Neutrophil (primary cell): ENCODE measurements around the gene TSPAN11.

Experiments
- H3K27ac ChIP-seq: fragments of 200-600 bp; sonication (generic); 2 replicates; pipeline ENCODE4 v1.5.1; 2016; ENCODE audit warnings: mild to moderate bottlenecking, moderate library complexity
- H3K27me3 ChIP-seq: fragments of 200-600 bp; sonication (generic); 2 replicates; pipeline ENCODE4 v1.6.0; 2016; ENCODE audit warnings: mild to moderate bottlenecking
- H3K36me3 ChIP-seq: fragments of 200-600 bp; sonication (generic); 2 replicates; pipeline ENCODE4 v1.5.1; 2017
- H3K4me1 ChIP-seq, 2 experiments: fragments of 200-600 bp in 1 of 2; sonication (generic) in 1 of 2; 1 replicate in 1 of 2; 2 replicates in 1 of 2; pipeline versions ENCODE4 v1.5.1 to v1.6.1; 2013 to 2016; ENCODE audit warnings: low read depth in 1 of 2, low read length in 1 of 2, mild to moderate bottlenecking in 1 of 2, moderate library complexity in 1 of 2; ENCODE audit not compliant: control insufficient read depth in 1 of 2, insufficient read depth in 1 of 2
- H3K4me3 ChIP-seq, 2 experiments: fragments of 200-600 bp in 1 of 2; sonication (generic) in 1 of 2; 1 replicate in 1 of 2; 2 replicates in 1 of 2; pipeline ENCODE4 v1.5.1; 2013 to 2016; ENCODE audit warnings: low read depth in 1 of 2, low read length in 1 of 2, mild to moderate bottlenecking in 1 of 2, moderate library complexity in 1 of 2
- H3K9me3 ChIP-seq: fragments of 200-600 bp; sonication (generic); 2 replicates; pipeline ENCODE4 v1.5.1; 2016
- CTCF ChIP-seq: fragments of 200-600 bp; sonication (generic); IDR thresholded peaks from 2 replicates; pipeline ENCODE4 v1.5.1; 2016; ENCODE audit warnings: antibody characterized with exemption

TSPAN11 gene

DNA sequence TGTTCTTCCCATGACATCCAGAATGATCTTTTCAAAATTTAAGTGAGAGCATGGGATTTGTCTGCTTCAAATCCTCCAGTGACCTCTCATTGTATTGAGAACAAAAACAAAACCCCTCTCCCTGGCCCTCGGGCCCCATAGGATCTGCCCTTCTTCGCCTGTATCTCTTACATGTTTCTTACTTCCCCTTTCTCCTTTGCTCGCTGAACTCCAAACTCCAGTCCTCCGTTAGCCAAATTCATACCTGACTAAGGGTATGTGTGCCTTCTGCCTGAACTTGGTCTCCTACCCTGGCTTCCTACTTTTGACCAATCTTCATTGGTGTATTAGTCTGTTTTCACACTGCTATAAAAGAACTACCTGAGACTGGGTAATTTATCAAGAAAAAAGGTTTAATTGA is 13.2 kb upstream of the TSPAN11 start:
- Histone ChIP-seq H3K36me3 (no peaks in the 10 kb centered on the region), H3K4me3 (no peak overlapping the region), H3K27ac (no peak overlapping the region), H3K27me3 (no peaks in the 10 kb centered on the region), H3K4me1 (no peaks in the 10 kb centered on the region), H3K9me3 (no peaks in the 10 kb centered on the region)
- no peak for TF ChIP-seq CTCF

- no peak for TF ChIP-seq CTCF
Measured at GRCh38 chr12:30914986-30915591, 11.5 kb upstream of the TSPAN11 start.

GRCh38 chr12:30923057-30923456 is 3.5 kb upstream of the TSPAN11 start:
- Histone ChIP-seq H3K4me3 (no peak overlapping the region), H3K4me1 (no peaks in the 10 kb centered on the region), H3K9me3 (no peaks in the 10 kb centered on the region), H3K27me3 (peaks cover 53% of the 10 kb centered on the region), H3K36me3 (no peaks in the 10 kb centered on the region), H3K27ac (no peak overlapping the region)
- TF ChIP-seq CTCF = no peak

More at GRCh38 chr12:30914986-30915591, 11.5 kb upstream of the TSPAN11 start:
- Histone ChIP-seq H3K27ac (no peak overlapping the region), H3K36me3 (no peaks in the 10 kb centered on the region), H3K4me3 (no peak overlapping the region), H3K9me3 (no peaks in the 10 kb centered on the region), H3K27me3 (peaks cover 7% of the 10 kb centered on the region), H3K4me1 (no peaks in the 10 kb centered on the region)

DNA sequence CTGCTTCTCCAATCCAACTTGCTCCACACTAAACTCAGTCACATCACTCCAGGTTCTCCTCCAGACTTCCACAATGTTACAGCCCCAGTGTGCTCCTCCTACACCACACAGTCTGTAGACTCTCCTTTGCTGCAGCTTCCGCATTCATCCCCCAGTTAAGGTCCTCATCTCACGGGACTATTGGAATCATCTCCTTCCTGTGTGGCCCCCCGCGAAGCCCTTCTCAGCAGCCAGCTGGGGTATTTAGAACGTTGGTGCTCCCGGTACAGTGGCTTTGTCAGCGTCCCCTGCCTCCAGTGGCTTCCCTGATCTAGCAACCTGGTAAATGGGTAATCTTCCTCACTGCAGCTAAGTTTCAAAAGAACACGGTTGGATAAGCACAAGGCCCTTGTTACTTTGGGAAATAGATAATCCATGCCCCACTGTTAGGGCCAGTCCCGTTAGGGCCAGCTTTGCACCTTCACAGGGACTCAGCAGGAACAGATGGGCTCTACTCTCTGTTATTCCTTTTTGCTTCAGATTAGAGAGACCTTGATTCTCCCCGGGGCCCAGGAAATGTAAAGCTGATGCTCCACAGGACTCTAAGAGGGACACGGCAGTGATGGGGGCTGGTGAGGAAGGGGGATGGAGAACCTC is 823 bp upstream of the TSPAN11 start:
- TF ChIP-seq CTCF = no peak
- no peaks in the 10 kb centered on the region for H3K4me1 ChIP-seq
- H3K27ac ChIP-seq = no peak overlapping the region
- no peak overlapping the region for H3K4me3 ChIP-seq
- no peaks in the 10 kb centered on the region for H3K9me3 ChIP-seq
- H3K36me3 ChIP-seq = no peaks in the 10 kb centered on the region
- H3K27me3 ChIP-seq = peaks cover 73% of the 10 kb centered on the region

GRCh38 chr12:30927222-30927611 is 669 bp downstream of the TSPAN11 start:
- Histone ChIP-seq H3K4me3 (no peak overlapping the region), H3K4me1 (no peaks in the 10 kb centered on the region), H3K27me3 (peaks cover 74% of the 10 kb centered on the region), H3K36me3 (no peaks in the 10 kb centered on the region), H3K27ac (no peak overlapping the region), H3K9me3 (no peaks in the 10 kb centered on the region)
- no peak for TF ChIP-seq CTCF
